Measurements from ENCODE around the gene RAB7A. TPM values are rescaled to one million over a fixed set of nuclear protein-coding genes. Genes with fewer than 3 reads are reported as not detected.
"Not testable (repeated sequence)": the region's sequence is repeated elsewhere in the genome, so short reads cannot be mapped to it uniquely, and the experiment has no call there.

The RAB7A gene
- total RNA-seq, 4 donors from 2014 or later = 89.2 to 128 (median 114) TPM

DNA sequence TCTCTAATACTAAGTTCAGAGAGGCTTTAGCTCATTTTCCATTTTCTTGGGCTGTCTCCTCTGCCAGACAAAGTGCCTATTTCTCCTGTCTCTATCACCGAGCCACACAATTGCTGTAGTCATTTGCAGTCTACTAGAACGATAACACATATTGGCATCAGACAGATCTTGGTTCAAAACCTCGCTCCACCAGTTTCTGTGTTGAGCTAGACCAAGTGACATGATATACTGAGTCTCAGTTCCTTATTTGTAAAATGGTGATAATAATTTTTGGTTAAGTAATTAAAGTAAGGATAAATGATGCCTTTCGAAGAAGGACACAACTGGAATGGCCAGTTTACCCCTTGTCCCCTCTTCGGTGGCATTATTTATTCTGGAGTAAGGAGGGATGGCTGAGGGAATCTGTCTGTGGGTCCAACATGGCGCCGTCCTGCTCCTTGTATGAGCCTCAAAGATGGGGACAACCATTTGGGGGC, 398 bp upstream of the RAB7A start:
- peak overlapping the region in 3 of 4 donors; percentile 72 to 100 (median 93) for H3K4me3 ChIP-seq
- H3K9me3 ChIP-seq = no peaks in the 10 kb centered on the region
- H3K27me3 ChIP-seq = no peaks in the 10 kb centered on the region
- WGBS, 2 donors = 51 to 57% methylated on average over 7 of the region's 7 CpGs
- peak overlapping the region; percentile 88 to 99 (median 94) for H3K27ac ChIP-seq
- peaks cover 0 to 42% (median 21%) of the 10 kb centered on the region in 4 donors for H3K4me1 ChIP-seq
- DNase-seq (ENCODE audit: low spot score in 2 of 2) = peak in 1 of 2 donors; percentile 22
- no peak for TF ChIP-seq POLR2A (IDR thresholded peaks at IDR 0.05)
- TF ChIP-seq EP300 (IDR thresholded peaks at IDR 0.05) = no peak
- TF ChIP-seq, protein P1, sequence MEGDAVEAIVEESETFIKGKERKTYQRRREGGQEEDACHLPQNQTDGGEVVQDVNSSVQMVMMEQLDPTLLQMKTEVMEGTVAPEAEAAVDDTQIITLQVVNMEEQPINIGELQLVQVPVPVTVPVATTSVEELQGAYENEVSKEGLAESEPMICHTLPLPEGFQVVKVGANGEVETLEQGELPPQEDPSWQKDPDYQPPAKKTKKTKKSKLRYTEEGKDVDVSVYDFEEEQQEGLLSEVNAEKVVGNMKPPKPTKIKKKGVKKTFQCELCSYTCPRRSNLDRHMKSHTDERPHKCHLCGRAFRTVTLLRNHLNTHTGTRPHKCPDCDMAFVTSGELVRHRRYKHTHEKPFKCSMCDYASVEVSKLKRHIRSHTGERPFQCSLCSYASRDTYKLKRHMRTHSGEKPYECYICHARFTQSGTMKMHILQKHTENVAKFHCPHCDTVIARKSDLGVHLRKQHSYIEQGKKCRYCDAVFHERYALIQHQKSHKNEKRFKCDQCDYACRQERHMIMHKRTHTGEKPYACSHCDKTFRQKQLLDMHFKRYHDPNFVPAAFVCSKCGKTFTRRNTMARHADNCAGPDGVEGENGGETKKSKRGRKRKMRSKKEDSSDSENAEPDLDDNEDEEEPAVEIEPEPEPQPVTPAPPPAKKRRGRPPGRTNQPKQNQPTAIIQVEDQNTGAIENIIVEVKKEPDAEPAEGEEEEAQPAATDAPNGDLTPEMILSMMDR (IDR thresholded peaks at IDR 0.05) = no peak
- H3K36me3 ChIP-seq = no peaks in the 10 kb centered on the region

DNA sequence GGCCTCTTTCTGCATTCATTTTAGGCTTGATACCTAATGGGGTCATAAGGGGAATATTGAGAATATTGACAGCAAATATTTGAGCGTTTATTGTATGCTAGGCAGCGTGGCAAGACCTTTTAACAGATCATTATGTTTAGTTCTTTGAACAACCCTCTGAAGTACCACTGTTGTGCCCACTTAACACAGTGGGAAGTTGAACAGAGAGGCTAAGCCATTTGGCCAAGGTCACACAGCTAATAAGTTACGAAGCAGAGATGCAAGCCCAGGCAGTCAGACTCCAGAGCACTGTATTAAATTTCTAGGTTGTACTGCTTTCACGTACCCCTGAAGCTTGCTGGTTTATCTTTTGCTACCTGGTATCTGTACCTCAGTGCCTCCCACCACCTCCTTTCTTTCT, 1.1 kb downstream of the RAB7A start:
- H3K4me1 ChIP-seq = peaks cover 0 to 57% (median 28%) of the 10 kb centered on the region in 4 donors
- H3K4me3 ChIP-seq = peak overlapping the region; percentile 72 to 100 (median 96)
- H3K36me3 ChIP-seq = no peaks in the 10 kb centered on the region
- TF ChIP-seq EP300 (IDR thresholded peaks at IDR 0.05) (peak in 1 of 2 donors; percentile 3), POLR2A (IDR thresholded peaks at IDR 0.05) (no peak)
- no peak for DNase-seq (ENCODE audit: low spot score in 2 of 2)
- WGBS, 2 donors = 14 to 18% methylated on average over 4 of the region's 4 CpGs
- no peaks in the 10 kb centered on the region for H3K9me3 ChIP-seq
- peak overlapping the region; percentile 94 to 100 (median 97) for H3K27ac ChIP-seq
- H3K27me3 ChIP-seq = no peaks in the 10 kb centered on the region

DNA sequence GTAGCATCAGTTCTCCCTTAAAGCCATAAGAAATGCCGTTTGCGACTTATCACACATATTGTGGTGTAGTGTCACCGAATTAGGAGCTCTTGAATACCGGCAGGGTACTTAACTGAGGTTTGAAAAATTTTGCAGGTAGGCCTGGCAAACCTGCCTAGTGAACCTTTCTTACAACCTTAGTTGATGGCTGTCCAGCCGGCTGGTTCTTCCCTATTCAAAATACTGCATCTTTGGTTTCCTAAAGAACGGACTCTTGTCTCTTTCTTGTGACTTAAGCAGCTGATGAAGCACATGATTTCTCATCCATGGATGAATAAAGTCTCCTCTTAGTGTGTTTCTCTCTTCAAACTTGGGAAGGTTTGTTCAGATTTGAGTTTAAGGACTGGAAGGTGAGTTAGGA, 1.5 kb downstream of the RAB7A start:
- 33 to 41% methylated on average over 6 of the region's 6 CpGs for WGBS, 2 donors
- Histone ChIP-seq H3K27me3 (no peaks in the 10 kb centered on the region), H3K4me3 (peak overlapping the region; percentile 72 to 100 (median 96)), H3K36me3 (peaks cover 0 to 2% (median 0%) of the 10 kb centered on the region in 3 donors), H3K27ac (peak overlapping the region; percentile 94 to 100 (median 97)), H3K4me1 (peaks cover 0 to 61% (median 30%) of the 10 kb centered on the region in 4 donors), H3K9me3 (no peaks in the 10 kb centered on the region)
- no peak for DNase-seq (ENCODE audit: low spot score in 2 of 2)
- TF ChIP-seq POLR2A (IDR thresholded peaks at IDR 0.05) = no peak

DNA sequence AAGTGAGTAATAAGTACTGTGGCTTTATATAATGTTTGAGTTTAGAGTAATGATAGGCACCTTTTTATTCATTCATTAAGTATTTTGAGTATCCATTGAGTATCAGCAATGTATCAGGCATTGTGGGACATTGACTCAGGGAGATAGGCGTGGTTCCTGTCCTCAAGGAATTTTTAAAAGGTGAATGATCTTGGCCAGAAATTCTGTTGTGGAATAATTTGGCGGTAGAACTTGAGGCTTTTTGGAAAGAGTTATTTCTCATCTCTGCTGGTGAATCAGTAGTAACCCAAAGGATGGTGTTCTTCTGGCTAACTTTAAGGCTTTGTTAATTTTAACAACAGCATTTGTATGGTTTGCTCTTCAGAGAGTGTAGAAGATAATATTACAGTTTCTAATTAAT, 2.0 kb downstream of the RAB7A start:
- Histone ChIP-seq H3K4me3 (peak overlapping the region in 2 of 4 donors; percentile 72 to 99), H3K36me3 (peaks cover 0 to 3% (median 0%) of the 10 kb centered on the region in 3 donors), H3K9me3 (no peaks in the 10 kb centered on the region), H3K4me1 (peaks cover 0 to 67% (median 36%) of the 10 kb centered on the region in 4 donors), H3K27ac (peak overlapping the region in 2 of 4 donors; percentile 94 to 100), H3K27me3 (no peaks in the 10 kb centered on the region)
- no peak for DNase-seq (ENCODE audit: low spot score in 2 of 2)
- TF ChIP-seq POLR2A (IDR thresholded peaks at IDR 0.05) (no peak), EP300 (IDR thresholded peaks at IDR 0.05) (no peak)
- TF ChIP-seq, protein P1 (IDR thresholded peaks at IDR 0.05) = no peak
- whole genome bisulfite sequencing, 2 donors = 46 to 52% methylated on average over 2 of the region's 2 CpGs

DNA sequence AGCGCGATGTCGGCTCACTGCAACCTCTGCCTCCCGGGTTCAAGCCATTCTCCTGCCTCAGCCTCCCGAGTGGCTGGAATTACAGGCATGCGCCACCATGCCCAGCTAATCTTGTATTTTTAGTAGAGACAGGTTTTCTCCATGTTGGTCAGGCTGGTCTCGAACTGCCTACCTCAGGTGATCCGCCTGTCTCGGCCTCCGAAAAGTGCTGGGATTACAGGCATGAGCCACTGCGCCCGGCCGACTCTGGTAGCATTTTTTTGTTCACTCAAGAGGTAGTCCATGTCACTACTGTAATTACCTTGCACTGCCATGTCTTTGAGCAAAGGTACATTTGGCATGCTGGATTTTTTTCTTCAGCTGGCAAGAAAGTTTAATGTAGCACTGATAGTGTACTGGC, 2.5 kb downstream of the RAB7A start:
- Histone ChIP-seq H3K4me1 (peaks cover 0 to 72% (median 40%) of the 10 kb centered on the region in 4 donors), H3K27ac (peak overlapping the region in 1 of 4 donors; percentile 94)
- 91 to 93% methylated on average over 13 of the region's 13 CpGs for WGBS, 2 donors
- DNase-seq (ENCODE audit: low spot score in 2 of 2); H3K27me3 ChIP-seq; H3K9me3 ChIP-seq; H3K4me3 ChIP-seq; H3K36me3 ChIP-seq: not testable (repeated sequence)

DNA sequence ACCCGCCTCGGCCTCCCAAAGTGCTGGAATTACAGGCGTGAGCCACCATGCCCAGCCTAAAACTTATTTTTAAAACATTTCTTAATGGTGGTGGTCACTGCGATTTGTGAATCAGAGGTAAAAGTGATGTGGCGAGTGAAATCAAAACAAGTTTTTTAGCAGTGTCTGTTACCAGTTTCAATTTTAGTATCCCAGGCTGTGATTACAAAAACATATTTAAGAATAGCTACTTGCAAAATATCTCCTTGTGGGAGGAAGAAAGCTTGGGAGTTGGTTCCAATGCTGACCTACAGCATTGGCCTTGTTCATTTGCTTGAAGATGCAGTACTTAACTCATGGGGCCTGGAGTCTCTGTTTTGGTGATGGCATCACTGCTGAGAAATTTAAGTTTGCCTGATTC, 4.5 kb downstream of the RAB7A start:
- Histone ChIP-seq H3K36me3 (peaks cover 0 to 3% (median 0%) of the 10 kb centered on the region in 3 donors), H3K27ac (no peak overlapping the region), H3K4me1 (peaks cover 0 to 82% (median 43%) of the 10 kb centered on the region in 4 donors), H3K27me3 (no peaks in the 10 kb centered on the region), H3K4me3 (no peak overlapping the region), H3K9me3 (no peaks in the 10 kb centered on the region)
- DNase-seq (ENCODE audit: low spot score in 2 of 2) = no peak
- WGBS, 2 donors = 79 to 82% methylated on average over 5 of the region's 5 CpGs
- TF ChIP-seq POLR2A (IDR thresholded peaks at IDR 0.05) (no peak), EP300 (IDR thresholded peaks at IDR 0.05) (no peak)
- TF ChIP-seq, protein P1 (IDR thresholded peaks at IDR 0.05) = no peak
